GM10847 (cell line): Measurements from ENCODE around the gene SYNE1.

Source experiments
- POLR2A ChIP-seq: IDR thresholded peaks from 2 replicates; pipeline ENCODE4 v1.6.1; 2011; ENCODE audit not compliant: insufficient read length; ENCODE audit errors: extremely low read depth

SYNE1 gene

DNA sequence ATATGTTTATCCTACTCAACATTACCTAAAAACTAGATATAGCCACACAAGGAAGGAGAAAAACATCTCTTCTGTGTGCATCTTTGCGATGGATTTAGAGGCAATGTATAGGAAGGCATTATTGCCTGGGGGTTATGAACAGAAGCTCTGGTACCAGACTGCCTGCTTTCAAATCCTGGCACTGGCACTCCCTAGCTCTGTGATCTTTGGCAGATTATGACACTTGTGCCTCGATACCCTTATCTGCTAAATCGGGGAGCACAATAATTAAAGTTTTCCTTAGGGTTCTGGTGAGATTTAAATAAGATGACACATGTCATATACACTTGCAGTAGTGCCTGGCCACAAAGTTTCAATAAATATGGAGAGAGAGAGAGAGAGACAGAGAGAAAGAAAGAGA, 53.3 kb downstream of the SYNE1 start:
- no peak for TF ChIP-seq POLR2A

GRCh38 chr6:152576525-152576924, 60.6 kb downstream of the SYNE1 start:
- TF ChIP-seq POLR2A = no peak

DNA sequence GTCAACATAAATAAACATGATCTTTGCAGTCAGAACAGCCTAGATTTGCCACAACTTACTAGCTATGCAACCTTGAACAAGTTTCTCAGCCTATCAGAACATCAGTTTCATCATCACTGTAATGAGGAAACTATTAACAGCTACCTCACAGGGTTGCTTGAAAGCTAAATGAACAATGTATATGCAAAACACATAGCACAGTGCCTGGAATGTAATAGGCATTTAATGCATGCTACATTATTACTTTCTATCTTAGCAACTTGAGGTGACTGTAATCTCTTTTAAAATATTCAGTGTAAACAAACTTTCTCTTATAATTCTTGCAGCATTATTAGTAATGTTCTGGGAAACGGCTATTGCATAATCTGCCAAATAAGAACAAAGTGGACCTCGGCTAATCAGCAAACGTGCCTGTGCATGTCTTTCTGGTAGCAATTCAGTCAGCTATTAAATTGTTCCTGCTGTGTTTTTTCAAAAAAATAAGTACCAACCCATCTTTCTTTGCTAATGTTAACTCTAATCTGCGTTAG, 61.5 kb downstream of the SYNE1 start:
- TF ChIP-seq POLR2A = no peak

DNA sequence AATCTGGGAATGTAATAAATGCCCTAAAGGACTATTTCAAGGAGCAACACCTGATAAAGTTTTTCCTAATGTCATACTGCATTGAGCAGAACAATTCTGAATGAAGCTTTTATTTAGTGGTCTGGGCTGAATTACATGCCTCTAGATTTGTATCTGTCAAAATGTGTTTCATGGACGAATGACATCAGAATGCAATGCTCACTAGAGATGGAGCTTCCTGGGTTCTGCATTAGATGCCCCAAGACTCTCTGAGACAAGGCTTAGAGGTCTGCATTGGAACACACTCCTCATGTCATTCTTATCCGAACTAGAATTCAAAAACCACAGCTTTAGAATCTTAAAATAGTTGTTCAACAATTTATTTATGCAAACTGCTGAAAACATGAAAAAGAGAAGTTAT, 62.0 kb downstream of the SYNE1 start:
- no peak for TF ChIP-seq POLR2A

- TF ChIP-seq POLR2A = no peak
Measured at GRCh38 chr6:152573762-152574161, 63.4 kb downstream of the SYNE1 start.

DNA sequence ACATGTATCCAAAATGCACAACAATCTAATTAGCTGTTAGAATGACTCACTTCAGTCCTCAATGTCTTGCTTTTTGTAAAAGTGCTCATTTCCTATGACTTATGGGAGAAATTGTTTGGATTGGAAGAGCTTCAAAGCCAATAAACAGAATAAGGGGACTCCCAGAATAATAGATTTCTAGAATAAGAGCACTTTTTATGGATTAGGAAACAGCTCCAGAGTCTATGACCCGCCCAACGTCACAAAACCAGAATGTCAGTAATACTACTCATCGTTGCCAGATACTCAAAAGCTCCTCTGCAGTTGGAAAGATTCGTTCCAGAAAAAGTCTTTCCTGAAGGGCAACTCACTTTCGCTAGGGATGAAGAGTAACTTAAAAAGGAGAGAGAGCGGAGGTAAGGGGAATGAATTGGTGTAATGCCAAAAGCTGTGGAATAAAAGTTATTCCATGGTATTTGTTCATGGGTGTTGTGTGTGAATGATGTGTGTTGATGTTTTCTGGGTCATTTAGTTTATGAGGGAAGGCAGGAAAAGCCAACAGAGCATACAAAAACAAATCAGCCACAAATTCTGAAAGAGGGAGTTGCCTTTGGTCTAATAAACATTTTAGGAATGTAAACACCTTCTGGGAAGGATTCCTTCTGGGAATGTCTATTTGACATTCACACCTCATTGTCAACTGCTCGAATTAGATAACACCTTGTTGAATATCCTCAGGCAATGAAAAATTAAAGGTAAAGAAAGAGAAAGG, 64.6 kb downstream of the SYNE1 start:
- TF ChIP-seq POLR2A = no peak

- no peak for TF ChIP-seq POLR2A
Measured at GRCh38 chr6:152571943-152572337, 65.2 kb downstream of the SYNE1 start.

GRCh38 chr6:152571089-152571488, 66.1 kb downstream of the SYNE1 start:
- no peak for TF ChIP-seq POLR2A

DNA sequence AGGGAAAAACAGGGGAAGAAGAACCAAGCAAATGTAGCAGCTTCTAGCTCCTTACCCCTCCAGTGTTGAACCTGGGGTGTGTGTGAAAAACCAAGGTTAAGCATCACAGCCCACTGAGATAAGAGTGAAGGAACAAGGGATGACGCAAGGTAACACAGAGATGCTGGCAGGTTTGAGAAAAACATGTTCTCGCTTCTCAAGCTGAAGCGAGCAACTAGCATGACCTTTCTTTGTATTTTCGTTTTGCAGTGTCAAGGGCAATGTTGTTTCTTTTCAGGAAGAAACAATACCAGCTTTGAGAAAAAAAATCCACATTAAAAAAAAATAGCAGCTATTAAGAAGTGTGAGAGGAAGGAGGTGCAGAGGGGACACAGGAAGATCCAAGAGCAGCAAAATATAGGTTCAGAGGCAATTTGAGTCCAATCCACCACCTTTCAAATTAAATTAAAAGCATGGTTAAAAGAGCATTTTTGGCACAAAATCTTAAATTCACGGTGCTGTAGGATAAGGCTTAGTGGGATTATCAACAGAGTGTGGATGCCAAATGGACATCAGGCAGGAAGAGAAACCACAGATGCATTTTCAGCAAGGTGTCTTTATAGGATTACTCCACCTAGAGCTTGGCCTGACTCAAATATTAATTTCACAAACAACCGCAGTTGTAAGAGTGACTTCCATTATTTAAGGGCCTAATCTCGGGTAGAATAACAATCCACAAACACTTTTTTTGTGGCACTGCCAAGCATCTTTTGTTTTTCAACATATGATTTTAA, 70.9 kb downstream of the SYNE1 start:
- TF ChIP-seq POLR2A = no peak

GRCh38 chr6:152563177-152563576, 74.0 kb downstream of the SYNE1 start:
- TF ChIP-seq POLR2A = no peak

DNA sequence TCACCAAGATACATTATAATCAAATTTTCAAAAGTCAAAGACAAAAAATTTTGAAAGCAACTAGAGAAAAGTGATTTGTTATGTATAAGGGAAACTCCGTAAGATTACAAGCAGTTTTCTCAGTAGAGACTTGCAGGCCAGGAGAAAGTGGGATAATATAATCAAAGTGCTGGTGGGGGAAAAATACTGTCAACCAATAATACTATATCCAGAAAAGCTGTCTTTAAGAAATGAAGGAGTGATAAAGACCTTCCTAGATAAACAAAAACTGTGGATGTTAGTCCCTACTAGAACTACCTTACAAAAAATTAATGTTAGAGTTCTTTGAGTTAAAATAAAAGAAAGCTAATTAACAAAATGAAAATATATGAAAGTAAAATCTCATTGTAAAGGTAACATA, 79.7 kb downstream of the SYNE1 start:
- TF ChIP-seq POLR2A = no peak

DNA sequence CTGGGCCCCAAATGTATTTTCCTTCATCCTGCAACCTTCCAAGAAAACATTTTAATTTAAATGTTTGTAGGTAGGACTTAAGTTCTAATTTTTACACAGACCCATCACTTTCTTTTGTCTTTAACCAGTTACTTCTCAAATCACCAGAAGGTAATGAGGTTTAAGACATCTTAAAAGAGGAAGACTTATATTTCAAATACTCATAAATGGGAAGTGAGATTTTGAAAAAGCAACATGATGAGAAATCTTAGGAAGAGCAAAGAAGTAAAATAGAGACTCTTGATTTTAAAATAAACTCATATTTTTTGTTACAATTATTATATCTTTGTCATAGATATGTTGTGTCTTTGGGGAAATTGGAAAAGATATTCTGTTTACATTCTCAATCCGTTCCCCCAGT, 82.3 kb downstream of the SYNE1 start:
- no peak for TF ChIP-seq POLR2A

DNA sequence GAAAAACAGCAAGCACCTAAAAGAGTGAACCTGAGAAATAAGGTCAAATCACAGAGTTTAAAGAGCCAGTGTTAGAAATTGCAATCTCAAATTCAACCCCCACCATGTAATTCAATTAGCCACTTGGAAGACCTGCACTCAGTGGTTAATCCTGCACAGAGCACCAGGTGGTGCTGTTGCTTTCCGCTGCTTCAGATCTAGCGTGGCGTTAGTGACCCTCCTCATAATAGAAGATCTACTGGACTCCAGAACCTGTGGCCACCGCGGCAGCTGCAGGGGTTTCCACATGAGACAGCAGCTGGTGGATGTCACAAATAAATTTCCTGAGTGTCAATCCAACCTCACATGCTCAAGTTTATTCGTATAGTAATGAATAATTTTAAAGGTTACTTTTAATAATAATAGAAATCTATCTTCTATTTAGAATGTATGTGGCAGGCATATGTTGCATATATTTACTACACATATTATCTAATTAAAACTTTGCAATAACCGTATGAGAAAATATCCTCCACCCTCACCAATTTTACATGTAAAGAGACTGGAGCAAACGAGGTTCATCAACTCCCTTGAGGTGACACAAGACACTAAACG, 84.4 kb downstream of the SYNE1 start:
- TF ChIP-seq POLR2A = no peak

GRCh38 chr6:152543519-152543918, 93.6 kb downstream of the SYNE1 start:
- no peak for TF ChIP-seq POLR2A

DNA sequence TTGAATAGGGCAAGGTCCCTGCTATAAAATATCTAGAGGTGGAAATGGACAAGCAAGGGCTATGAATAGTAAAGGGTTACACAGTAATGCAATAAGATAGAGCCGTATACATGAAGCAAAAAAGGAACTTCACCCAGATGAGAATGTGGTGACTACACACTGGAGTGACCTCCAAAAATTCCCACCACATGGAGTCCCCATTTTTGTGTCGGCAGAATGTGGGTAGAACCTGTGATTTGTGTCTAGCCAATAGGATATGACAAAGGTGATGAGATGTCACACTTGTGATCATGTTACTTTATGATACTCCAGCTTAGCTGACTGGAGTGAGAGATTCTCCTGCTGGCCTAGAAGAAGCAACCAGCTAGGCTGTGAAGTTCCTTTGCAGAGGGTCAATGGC, 96.8 kb downstream of the SYNE1 start:
- TF ChIP-seq POLR2A = no peak

DNA sequence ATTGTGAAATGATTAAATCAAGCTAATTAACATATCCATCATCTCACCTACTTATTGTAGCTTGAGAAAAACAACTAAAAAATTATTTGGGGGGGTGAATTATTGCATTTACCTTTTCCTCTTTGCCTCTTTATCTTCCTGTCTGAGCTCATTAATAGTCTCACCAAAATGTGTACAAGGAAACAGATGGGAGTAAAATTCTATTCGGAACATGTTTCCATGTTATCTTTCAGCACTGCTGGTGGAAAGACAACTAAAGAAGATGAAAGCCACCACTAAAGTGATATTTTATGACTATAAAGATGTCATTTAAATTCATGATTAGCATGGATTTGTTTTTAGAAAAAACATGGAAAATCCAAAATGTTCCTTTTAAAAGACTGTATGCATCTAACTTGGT, 102.6 kb downstream of the SYNE1 start:
- TF ChIP-seq POLR2A = no peak
